ENCODE measurements around the gene WASHC2A. TPM values are rescaled to one million over a fixed set of nuclear protein-coding genes. Genes with fewer than 3 reads are reported as not detected.
"Not testable (repeated sequence)": the region's sequence is repeated elsewhere in the genome, so short reads cannot be mapped to it uniquely, and the experiment has no call there.

The WASHC2A gene
- total RNA-seq, 1 donor from 2014 or later: 53.7 TPM

GRCh38 chr10:50063100-50063499 is 4.7 kb upstream of the WASHC2A start:
- DNase-seq (ENCODE audit: low read depth): no peak
- Histone ChIP-seq H3K36me3 (ENCODE audit: control insufficient read depth, insufficient read depth, low read length) (no peaks in the 10 kb centered on the region), H3K4me3 (ENCODE audit: low read depth, low read length) (no peak overlapping the region), H3K27me3 (ENCODE audit: control insufficient read depth, insufficient read depth, low read length) (no peaks in the 10 kb centered on the region)
- TF ChIP-seq, protein P1, sequence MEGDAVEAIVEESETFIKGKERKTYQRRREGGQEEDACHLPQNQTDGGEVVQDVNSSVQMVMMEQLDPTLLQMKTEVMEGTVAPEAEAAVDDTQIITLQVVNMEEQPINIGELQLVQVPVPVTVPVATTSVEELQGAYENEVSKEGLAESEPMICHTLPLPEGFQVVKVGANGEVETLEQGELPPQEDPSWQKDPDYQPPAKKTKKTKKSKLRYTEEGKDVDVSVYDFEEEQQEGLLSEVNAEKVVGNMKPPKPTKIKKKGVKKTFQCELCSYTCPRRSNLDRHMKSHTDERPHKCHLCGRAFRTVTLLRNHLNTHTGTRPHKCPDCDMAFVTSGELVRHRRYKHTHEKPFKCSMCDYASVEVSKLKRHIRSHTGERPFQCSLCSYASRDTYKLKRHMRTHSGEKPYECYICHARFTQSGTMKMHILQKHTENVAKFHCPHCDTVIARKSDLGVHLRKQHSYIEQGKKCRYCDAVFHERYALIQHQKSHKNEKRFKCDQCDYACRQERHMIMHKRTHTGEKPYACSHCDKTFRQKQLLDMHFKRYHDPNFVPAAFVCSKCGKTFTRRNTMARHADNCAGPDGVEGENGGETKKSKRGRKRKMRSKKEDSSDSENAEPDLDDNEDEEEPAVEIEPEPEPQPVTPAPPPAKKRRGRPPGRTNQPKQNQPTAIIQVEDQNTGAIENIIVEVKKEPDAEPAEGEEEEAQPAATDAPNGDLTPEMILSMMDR (IDR thresholded peaks at IDR 0.05; ENCODE audit: insufficient read depth, low read length, poor library complexity, severe bottlenecking): peak; percentile 7

DNA sequence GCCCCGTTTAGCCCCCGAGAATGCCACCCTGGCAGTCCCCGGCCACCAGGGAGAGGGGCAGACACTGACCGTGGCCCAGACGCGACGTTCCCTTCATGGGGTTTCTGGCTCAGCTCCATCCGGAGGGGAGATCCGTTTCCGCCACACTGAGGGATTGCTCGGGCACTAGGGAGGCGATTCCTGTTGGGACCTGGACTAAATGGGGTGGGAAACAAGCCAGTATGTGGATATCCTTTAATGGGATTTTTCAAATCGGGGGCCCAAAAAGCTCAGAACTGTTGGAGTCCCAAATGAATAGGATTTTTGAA is 552 bp downstream of the WASHC2A start:
- peak overlapping the region; percentile 50 for H3K4me3 ChIP-seq (ENCODE audit: low read depth, low read length)
- not testable (repeated sequence) for DNase-seq (ENCODE audit: low read depth); H3K36me3 ChIP-seq (ENCODE audit: control insufficient read depth, insufficient read depth, low read length); H3K27me3 ChIP-seq (ENCODE audit: control insufficient read depth, insufficient read depth, low read length)

- DNase-seq (ENCODE audit: low read depth); H3K36me3 ChIP-seq (ENCODE audit: control insufficient read depth, insufficient read depth, low read length); H3K4me3 ChIP-seq (ENCODE audit: low read depth, low read length); H3K27me3 ChIP-seq (ENCODE audit: control insufficient read depth, insufficient read depth, low read length): not testable (repeated sequence)
Observed at GRCh38 chr10:50075139-50075538, 7.4 kb downstream of the WASHC2A start.

DNA sequence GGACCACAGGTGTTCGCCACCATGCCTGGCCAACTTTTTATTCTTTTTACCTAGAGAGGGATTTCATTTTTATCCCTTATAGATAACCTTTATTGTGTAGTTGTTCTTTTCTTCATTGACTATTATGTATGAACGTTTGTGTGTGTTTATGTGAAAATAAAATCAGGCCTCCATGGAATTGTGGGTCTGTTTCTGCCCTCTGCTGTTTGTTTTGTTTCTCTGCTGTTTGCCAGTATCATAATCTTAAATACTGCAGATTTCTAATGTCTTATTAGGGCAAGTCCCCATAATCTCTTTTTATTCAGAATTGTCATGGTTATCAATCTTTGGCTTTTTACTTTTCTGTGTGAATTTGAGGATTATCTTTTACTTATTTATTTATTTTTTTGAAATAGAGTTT is 7.8 kb downstream of the WASHC2A start:
- not testable (repeated sequence) for H3K27me3 ChIP-seq (ENCODE audit: control insufficient read depth, insufficient read depth, low read length); H3K4me3 ChIP-seq (ENCODE audit: low read depth, low read length); DNase-seq (ENCODE audit: low read depth); H3K36me3 ChIP-seq (ENCODE audit: control insufficient read depth, insufficient read depth, low read length)

- not testable (repeated sequence) for H3K27me3 ChIP-seq (ENCODE audit: control insufficient read depth, insufficient read depth, low read length); DNase-seq (ENCODE audit: low read depth); H3K4me3 ChIP-seq (ENCODE audit: low read depth, low read length); H3K36me3 ChIP-seq (ENCODE audit: control insufficient read depth, insufficient read depth, low read length)
Observed at GRCh38 chr10:50091304-50091703, 23.6 kb downstream of the WASHC2A start.

- H3K4me3 ChIP-seq (ENCODE audit: low read depth, low read length); H3K36me3 ChIP-seq (ENCODE audit: control insufficient read depth, insufficient read depth, low read length); H3K27me3 ChIP-seq (ENCODE audit: control insufficient read depth, insufficient read depth, low read length); DNase-seq (ENCODE audit: low read depth): not testable (repeated sequence)
Observed at GRCh38 chr10:50092928-50093327, 25.2 kb downstream of the WASHC2A start.

DNA sequence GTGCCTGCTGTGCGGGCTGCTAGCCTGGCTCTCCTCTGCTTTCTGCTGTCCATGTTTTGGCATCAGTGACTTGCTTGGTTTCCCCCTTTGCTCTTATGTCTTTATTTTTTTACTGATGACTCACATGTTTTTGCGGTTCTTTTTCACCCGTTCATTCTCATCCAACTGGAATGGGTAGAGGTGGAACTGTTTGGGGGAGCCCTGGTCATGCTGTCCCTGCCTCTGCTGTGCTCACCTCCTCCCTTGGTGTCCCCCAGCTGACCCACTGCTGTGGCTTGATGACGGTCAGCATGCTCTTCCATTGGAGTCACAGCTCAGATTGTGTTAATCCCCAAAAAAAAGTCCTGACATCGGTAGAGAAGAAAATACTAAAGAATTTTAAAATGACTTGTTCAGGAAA is 26.9 kb downstream of the WASHC2A start:
- not testable (repeated sequence) for H3K27me3 ChIP-seq (ENCODE audit: control insufficient read depth, insufficient read depth, low read length); DNase-seq (ENCODE audit: low read depth); H3K4me3 ChIP-seq (ENCODE audit: low read depth, low read length); H3K36me3 ChIP-seq (ENCODE audit: control insufficient read depth, insufficient read depth, low read length)

DNA sequence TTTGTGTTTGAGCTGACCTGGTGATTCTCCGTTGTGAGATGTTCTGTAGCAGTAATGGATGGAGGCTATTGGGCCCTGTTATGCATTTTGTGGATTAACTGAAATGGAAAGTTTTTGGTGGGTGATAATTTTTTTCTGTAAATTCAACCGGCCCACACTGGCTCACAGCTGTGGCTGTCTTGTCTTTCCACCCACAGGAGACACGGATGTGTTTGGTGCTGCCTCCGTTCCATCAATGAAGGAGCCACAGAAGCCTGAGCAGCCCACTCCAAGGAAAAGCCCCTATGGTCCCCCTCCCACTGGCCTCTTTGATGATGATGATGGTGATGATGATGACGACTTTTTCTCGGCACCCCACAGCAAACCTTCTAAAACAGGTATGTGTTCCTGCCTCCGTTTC is 27.6 kb downstream of the WASHC2A start:
- not testable (repeated sequence) for H3K36me3 ChIP-seq (ENCODE audit: control insufficient read depth, insufficient read depth, low read length); H3K27me3 ChIP-seq (ENCODE audit: control insufficient read depth, insufficient read depth, low read length); H3K4me3 ChIP-seq (ENCODE audit: low read depth, low read length); DNase-seq (ENCODE audit: low read depth)

- not testable (repeated sequence) for H3K4me3 ChIP-seq (ENCODE audit: low read depth, low read length); H3K36me3 ChIP-seq (ENCODE audit: control insufficient read depth, insufficient read depth, low read length); DNase-seq (ENCODE audit: low read depth); H3K27me3 ChIP-seq (ENCODE audit: control insufficient read depth, insufficient read depth, low read length)
Observed at GRCh38 chr10:50096722-50097121, 29.0 kb downstream of the WASHC2A start.

DNA sequence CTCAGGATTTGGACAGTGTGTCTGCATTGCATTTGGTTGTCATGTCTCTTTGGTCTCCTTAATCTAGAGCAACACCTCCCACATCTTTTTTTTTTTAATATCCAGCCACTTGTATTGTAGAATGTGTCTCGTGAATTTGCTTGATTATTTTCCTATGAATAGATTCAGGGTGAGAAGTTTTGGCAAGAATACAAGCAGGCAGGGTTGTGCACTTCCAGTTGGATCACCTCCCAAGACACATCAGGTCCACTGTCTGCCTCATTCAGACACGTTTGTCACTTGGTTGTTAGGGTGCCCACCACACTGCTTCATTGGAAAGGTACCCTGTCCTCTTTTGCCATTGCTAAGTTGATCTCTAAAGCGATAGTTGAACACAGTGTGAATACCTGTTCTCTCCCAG is 30.9 kb downstream of the WASHC2A start:
- not testable (repeated sequence) for H3K36me3 ChIP-seq (ENCODE audit: control insufficient read depth, insufficient read depth, low read length)

DNA sequence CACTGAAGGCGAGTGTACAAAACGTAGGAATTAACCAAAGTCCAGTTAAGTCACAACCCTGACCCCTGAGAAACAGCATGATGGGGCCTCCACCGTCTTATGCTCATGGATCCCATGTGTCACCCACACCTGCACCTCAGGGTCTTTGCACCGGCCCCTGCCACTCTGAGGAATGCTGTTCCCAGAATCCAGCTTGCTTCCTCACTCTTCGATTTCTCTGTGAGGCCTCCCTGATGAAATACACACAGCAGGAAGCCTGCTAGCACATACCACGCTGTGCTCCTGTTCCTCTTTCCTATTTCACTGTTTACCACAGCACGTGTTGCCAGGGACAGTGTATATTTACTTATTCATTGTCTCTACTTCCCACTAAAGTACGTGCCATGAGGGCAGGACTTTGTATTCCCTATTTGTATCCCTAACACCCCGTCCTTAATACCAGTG is 33.4 kb downstream of the WASHC2A start:
- not testable (repeated sequence) for H3K27me3 ChIP-seq (ENCODE audit: control insufficient read depth, insufficient read depth, low read length); H3K4me3 ChIP-seq (ENCODE audit: low read depth, low read length); DNase-seq (ENCODE audit: low read depth); H3K36me3 ChIP-seq (ENCODE audit: control insufficient read depth, insufficient read depth, low read length)

More for the DNA sequence above, 30.9 kb downstream of the WASHC2A start:
- H3K27me3 ChIP-seq (ENCODE audit: control insufficient read depth, insufficient read depth, low read length); DNase-seq (ENCODE audit: low read depth); H3K4me3 ChIP-seq (ENCODE audit: low read depth, low read length): not testable (repeated sequence)

- H3K36me3 ChIP-seq (ENCODE audit: control insufficient read depth, insufficient read depth, low read length); H3K27me3 ChIP-seq (ENCODE audit: control insufficient read depth, insufficient read depth, low read length); DNase-seq (ENCODE audit: low read depth): not testable (repeated sequence)
Observed at GRCh38 chr10:50101747-50102146, 34.0 kb downstream of the WASHC2A start.

GRCh38 chr10:50102267-50102666 is 34.5 kb downstream of the WASHC2A start:
- not testable (repeated sequence) for H3K27me3 ChIP-seq (ENCODE audit: control insufficient read depth, insufficient read depth, low read length); H3K4me3 ChIP-seq (ENCODE audit: low read depth, low read length); H3K36me3 ChIP-seq (ENCODE audit: control insufficient read depth, insufficient read depth, low read length); DNase-seq (ENCODE audit: low read depth)

More at GRCh38 chr10:50101747-50102146, 34.0 kb downstream of the WASHC2A start:
- H3K4me3 ChIP-seq (ENCODE audit: low read depth, low read length): not testable (repeated sequence)

GRCh38 chr10:50108999-50109698 is 41.4 kb downstream of the WASHC2A start:
- not testable (repeated sequence) for DNase-seq (ENCODE audit: low read depth); H3K27me3 ChIP-seq (ENCODE audit: control insufficient read depth, insufficient read depth, low read length); H3K36me3 ChIP-seq (ENCODE audit: control insufficient read depth, insufficient read depth, low read length); H3K4me3 ChIP-seq (ENCODE audit: low read depth, low read length)

All from kidney epithelial cell (primary cell).